ENCODE data around the gene PLEKHA1. TPM values are rescaled to one million over a fixed set of nuclear protein-coding genes. Genes with fewer than 3 reads are reported as not detected.
A peak's percentile ranks its signal among the peaks of the same experiment; 100 is the strongest.

PLEKHA1 gene
- polyA plus RNA-seq (2011; rRNA removed) (17.6 and 25.5 TPM in 2 replicates), polyA minus RNA-seq (2011; rRNA and poly(A)+ RNA removed) (11.8 and 18.8 TPM in 2 replicates)

DNA sequence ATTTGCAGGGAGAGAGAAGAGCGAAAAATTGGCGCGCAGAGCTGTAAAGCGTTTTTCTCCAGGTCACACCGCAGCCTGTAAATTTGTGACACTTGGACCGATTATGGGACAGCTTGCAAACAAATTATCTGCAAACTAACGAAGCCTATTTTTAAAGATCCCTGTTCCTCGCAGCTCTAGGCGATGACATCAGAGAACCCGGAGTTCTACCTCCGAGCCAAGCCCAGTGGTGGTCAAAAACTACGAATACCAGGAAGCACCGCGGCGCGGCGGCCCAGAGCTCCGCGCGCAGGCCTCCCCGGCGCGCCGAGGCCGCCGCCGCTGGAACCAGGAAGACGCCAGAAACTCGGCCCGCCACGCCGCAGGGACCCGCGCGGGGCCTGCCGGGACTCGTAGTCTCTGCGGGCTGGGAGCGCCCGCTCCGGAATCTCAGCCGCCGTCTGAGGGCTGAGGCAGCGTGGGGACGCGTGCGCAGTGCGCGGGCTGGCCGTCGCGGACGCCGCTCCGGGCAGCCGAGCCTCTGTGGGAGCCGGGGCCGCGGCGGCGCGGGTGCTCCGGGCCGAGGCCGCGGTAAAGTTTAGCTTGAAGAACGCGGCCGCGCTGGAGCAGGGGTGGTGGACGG lies at the start of gene PLEKHA1:
PLEKHA1 (plus strand) TSS at position 472 of the 622 bp plus-strand sequence. CDS start 18,493 bp downstream, outside the sequence.
- ChIA-PET CTCF (interaction anchor here (0.6 to 2.2 kb wide), 9 partner anchors 32 to 473 kb away, joined by 3 to 11 read pairs (median 3); no protein-coding TSS in a partner anchor), POLR2A (interaction anchor here (0.6 to 2.0 kb wide), 7 partner anchors 18 to 779 kb away, joined by 3 to 6 read pairs (median 3); partner anchors contain the start of gene BUB3)
- H3K9me3 ChIP-seq (ENCODE audit: control insufficient read depth, insufficient read depth, low read length): no peaks in the 10 kb centered on the region; the same call in 1 of the 2 replicates
- peaks cover 7% of the 10 kb centered on the region for H3K27me3 ChIP-seq (ENCODE audit: control insufficient read depth, insufficient read depth, low read length)
- TF ChIP-seq, protein P1, sequence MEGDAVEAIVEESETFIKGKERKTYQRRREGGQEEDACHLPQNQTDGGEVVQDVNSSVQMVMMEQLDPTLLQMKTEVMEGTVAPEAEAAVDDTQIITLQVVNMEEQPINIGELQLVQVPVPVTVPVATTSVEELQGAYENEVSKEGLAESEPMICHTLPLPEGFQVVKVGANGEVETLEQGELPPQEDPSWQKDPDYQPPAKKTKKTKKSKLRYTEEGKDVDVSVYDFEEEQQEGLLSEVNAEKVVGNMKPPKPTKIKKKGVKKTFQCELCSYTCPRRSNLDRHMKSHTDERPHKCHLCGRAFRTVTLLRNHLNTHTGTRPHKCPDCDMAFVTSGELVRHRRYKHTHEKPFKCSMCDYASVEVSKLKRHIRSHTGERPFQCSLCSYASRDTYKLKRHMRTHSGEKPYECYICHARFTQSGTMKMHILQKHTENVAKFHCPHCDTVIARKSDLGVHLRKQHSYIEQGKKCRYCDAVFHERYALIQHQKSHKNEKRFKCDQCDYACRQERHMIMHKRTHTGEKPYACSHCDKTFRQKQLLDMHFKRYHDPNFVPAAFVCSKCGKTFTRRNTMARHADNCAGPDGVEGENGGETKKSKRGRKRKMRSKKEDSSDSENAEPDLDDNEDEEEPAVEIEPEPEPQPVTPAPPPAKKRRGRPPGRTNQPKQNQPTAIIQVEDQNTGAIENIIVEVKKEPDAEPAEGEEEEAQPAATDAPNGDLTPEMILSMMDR (IDR thresholded peaks at IDR 0.05; ENCODE audit: low read depth, low read length): no peak
- H3K27ac ChIP-seq (ENCODE audit: low read depth, low read length): no peak within 1 kb of the TSS
- H3K4me3 ChIP-seq (ENCODE audit: low read depth, low read length): peak within 1 kb of the TSS; percentile 86
- peak; percentile 80 for DNase-seq (ENCODE audit: low read depth, low spot score)

DNA sequence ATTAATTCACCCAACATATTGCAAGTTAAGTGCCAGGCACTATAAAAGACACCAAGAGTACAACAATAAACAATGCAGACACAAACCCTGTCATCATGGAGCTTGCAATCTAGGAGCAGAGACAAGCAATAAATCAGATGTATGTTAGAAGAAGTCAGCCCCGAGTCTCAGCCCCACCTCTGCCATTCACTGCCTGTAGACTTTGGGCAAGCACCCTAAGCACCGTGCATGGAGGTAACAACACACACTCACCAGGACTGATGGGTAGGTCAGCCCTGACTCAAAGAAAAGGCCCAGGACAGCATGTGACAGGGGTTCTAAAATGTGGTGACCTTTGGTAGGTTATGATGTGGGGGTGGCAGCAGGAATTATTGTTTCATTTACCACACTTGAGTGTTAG lies 49.3 kb upstream of the PLEKHA1 start:
- Histone ChIP-seq H3K27ac (ENCODE audit: low read depth, low read length) (no peak overlapping the region), H3K27me3 (ENCODE audit: control insufficient read depth, insufficient read depth, low read length) (peaks cover 10% of the 10 kb centered on the region), H3K4me3 (ENCODE audit: low read depth, low read length) (no peak overlapping the region), H3K9me3 (ENCODE audit: control insufficient read depth, insufficient read depth, low read length) (no peaks in the 10 kb centered on the region; the same call in 1 of the 2 replicates)
- TF ChIP-seq, protein P1 (IDR thresholded peaks at IDR 0.05; ENCODE audit: low read depth, low read length): no peak
- DNase-seq (ENCODE audit: low read depth, low spot score): no peak
- CTCF ChIA-PET: interaction anchor here (2.4 kb wide), 1 partner anchor 110 kb away, joined by 5 read pairs; no protein-coding TSS in a partner anchor
- POLR2A ChIA-PET: no interaction called here

DNA sequence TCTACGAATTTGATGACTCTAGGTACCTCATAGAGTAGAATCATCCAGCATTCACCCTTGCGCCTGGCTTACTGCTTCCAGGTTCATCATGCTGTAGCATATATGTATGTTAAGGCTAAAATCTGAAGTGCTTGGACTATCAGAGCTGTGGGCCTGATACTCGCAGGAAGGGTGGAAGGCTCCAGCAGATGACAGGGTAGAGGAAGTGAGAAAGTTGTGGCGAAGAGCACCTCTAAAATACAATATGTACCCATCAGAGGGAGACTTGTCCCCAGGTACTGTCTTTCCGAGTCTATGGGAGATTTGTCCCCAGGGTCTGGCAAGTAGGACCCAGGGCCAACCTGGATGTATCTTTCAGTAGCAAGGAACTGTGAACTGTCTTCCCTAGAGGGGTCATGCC lies 48.1 kb upstream of the PLEKHA1 start:
- TF ChIP-seq, protein P1 (IDR thresholded peaks at IDR 0.05; ENCODE audit: low read depth, low read length): no peak
- Histone ChIP-seq H3K4me3 (ENCODE audit: low read depth, low read length) (no peak overlapping the region), H3K27ac (ENCODE audit: low read depth, low read length) (no peak overlapping the region), H3K9me3 (ENCODE audit: control insufficient read depth, insufficient read depth, low read length) (no peaks in the 10 kb centered on the region; the same call in 1 of the 2 replicates), H3K27me3 (ENCODE audit: control insufficient read depth, insufficient read depth, low read length) (peaks cover 13% of the 10 kb centered on the region)
- no peak for DNase-seq (ENCODE audit: low read depth, low spot score)
- CTCF ChIA-PET: no interaction called here
- POLR2A ChIA-PET: no interaction called here

DNA sequence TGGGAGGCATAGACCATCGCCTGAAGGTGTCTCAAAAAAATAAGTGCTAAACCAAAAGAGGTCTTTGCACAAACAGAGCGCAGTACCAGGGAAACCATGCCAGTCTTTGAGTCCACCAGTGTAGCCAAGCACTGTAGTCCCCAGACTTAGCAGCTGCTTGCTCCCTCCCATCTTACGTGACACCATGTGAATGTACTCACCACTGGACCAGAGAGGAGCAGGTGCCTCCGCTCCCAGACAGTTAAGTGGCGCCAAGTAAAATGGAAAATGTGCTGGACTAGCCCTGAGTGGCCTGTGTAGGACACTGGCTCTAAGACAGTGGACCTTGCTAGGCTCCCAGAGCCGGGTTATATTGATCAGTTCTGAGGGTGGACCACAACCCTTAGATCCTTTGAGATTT lies 47.7 kb upstream of the PLEKHA1 start:
- Histone ChIP-seq H3K9me3 (ENCODE audit: control insufficient read depth, insufficient read depth, low read length) (no peaks in the 10 kb centered on the region; the same call in 1 of the 2 replicates), H3K27me3 (ENCODE audit: control insufficient read depth, insufficient read depth, low read length) (peaks cover 13% of the 10 kb centered on the region), H3K4me3 (ENCODE audit: low read depth, low read length) (no peak overlapping the region), H3K27ac (ENCODE audit: low read depth, low read length) (no peak overlapping the region)
- POLR2A ChIA-PET: no interaction called here
- no peak for DNase-seq (ENCODE audit: low read depth, low spot score)
- TF ChIP-seq, protein P1 (IDR thresholded peaks at IDR 0.05; ENCODE audit: low read depth, low read length): no peak
- CTCF ChIA-PET: no interaction called here

All from AG04450 (cell line).